HEK293T (cell line): ENCODE results near the gene EYS.

Source experiments
- CTCF ChIA-PET: fragments of 350-600 bp; formaldehyde crosslinking; extraction: SDS; loops from one replicate; lab custom pipeline; 2021; ENCODE audit warnings: antibody characterized with exemption, inconsistent platforms; lab: Yijun Ruan, JAX
- POLR2A ChIA-PET: fragments of 350-600 bp; formaldehyde crosslinking; extraction: SDS; loops from one replicate; lab custom pipeline; 2020; ENCODE audit warnings: antibody characterized with exemption, inconsistent platforms; lab: Yijun Ruan, JAX
- DNase-seq: peaks from one replicate; pipeline ENCODE4 v3.0.0; 2012; ENCODE audit warnings: mixed read lengths; ENCODE audit errors: extremely low spot score
- ARNT ChIP-seq: fragments of 450-650 bp; IDR thresholded peaks from 2 replicates; pipeline ENCODE4 v1.6.1; 2017; ENCODE audit warnings: mild to moderate bottlenecking
- BHLHE40 ChIP-seq: fragments of 450-650 bp; IDR thresholded peaks from 2 replicates; pipeline ENCODE4 v1.6.1; 2016; ENCODE audit warnings: mild to moderate bottlenecking, moderate library complexity, borderline replicate concordance
- CTBP1 ChIP-seq: fragments of 450-650 bp; IDR thresholded peaks from 2 replicates; pipeline ENCODE4 v1.6.1; 2016; ENCODE audit warnings: borderline replicate concordance
- ELF4 ChIP-seq: fragments of 450-650 bp; IDR thresholded peaks from 2 replicates; pipeline ENCODE4 v1.6.1; 2017; ENCODE audit warnings: antibody characterized with exemption
- FOXA1 ChIP-seq: fragments of 450-650 bp; IDR thresholded peaks from 2 replicates; pipeline ENCODE4 v1.6.1; 2016; ENCODE audit warnings: mild to moderate bottlenecking
- FOXK2 ChIP-seq: fragments of 450-650 bp; IDR thresholded peaks from 2 replicates; pipeline ENCODE4 v1.6.1; 2016; ENCODE audit warnings: mild to moderate bottlenecking
- FOXM1 ChIP-seq: fragments of 450-650 bp; IDR thresholded peaks from 2 replicates; pipeline ENCODE4 v1.6.1; 2017; ENCODE audit warnings: mild to moderate bottlenecking, borderline replicate concordance
- HDGF ChIP-seq: fragments of 450-650 bp; IDR thresholded peaks from 2 replicates; pipeline ENCODE4 v1.6.1; 2017; ENCODE audit warnings: antibody characterized with exemption, borderline replicate concordance
- L3MBTL2 ChIP-seq: fragments of 450-650 bp; conservative IDR thresholded peaks from 2 replicates; pipeline ENCODE4 v1.6.1; 2016; ENCODE audit warnings: mild to moderate bottlenecking
- LEF1 ChIP-seq: fragments of 450-650 bp; IDR thresholded peaks from 2 replicates; pipeline ENCODE4 v1.6.1; 2017; ENCODE audit warnings: mild to moderate bottlenecking, borderline replicate concordance
- NFRKB ChIP-seq: fragments of 450-650 bp; IDR thresholded peaks from 2 replicates; pipeline ENCODE4 v1.6.1; 2016; ENCODE audit warnings: mild to moderate bottlenecking, moderate library complexity
- PKNOX1 ChIP-seq: fragments of 450-650 bp; IDR thresholded peaks from 2 replicates; pipeline ENCODE4 v1.6.1; 2016
- SP1 ChIP-seq: fragments of 450-650 bp; IDR thresholded peaks from 2 replicates; pipeline ENCODE4 v1.6.1; 2017
- SUZ12 ChIP-seq: fragments of 450-650 bp; IDR thresholded peaks from 2 replicates; pipeline ENCODE4 v1.6.1; 2016; ENCODE audit warnings: mild to moderate bottlenecking
- TARDBP ChIP-seq: fragments of 450-650 bp; IDR thresholded peaks from 2 replicates; pipeline ENCODE4 v1.6.1; 2016
- ZNF384 ChIP-seq: fragments of 450-650 bp; IDR thresholded peaks from 2 replicates; pipeline ENCODE4 v1.6.1; 2016

Gene EYS

GRCh38 chr6:65452333-65452732 is 254.7 kb downstream of the EYS start:
- no peak for DNase-seq
- CTCF ChIA-PET, result no interaction called here
- TF ChIP-seq LEF1, result no peak
- POLR2A ChIA-PET, result no interaction called here

GRCh38 chr6:65450451-65450850 is 256.6 kb downstream of the EYS start:
- CTCF ChIA-PET, result no interaction called here
- no peak for TF ChIP-seq NFRKB
- TF ChIP-seq ELF4, result no peak
- TF ChIP-seq LEF1, result no peak
- no peak for TF ChIP-seq SP1
- no peak for TF ChIP-seq FOXA1
- no peak for TF ChIP-seq HDGF
- TF ChIP-seq FOXK2, result no peak
- TF ChIP-seq BHLHE40, result no peak
- no peak for TF ChIP-seq PKNOX1
- no peak for TF ChIP-seq ZNF384
- no peak for TF ChIP-seq SUZ12
- TF ChIP-seq ARNT, result no peak
- no peak for DNase-seq
- POLR2A ChIA-PET, result interaction anchor here (0.6 kb wide), 1 partner anchor 21 kb away, joined by 4 read pairs; no protein-coding TSS in a partner anchor

GRCh38 chr6:65449926-65450325 is 257.1 kb downstream of the EYS start:
- DNase-seq, result no peak
- CTCF ChIA-PET, result no interaction called here
- POLR2A ChIA-PET, result no interaction called here
- no peak for TF ChIP-seq SP1
- TF ChIP-seq ARNT, result no peak
- no peak for TF ChIP-seq HDGF
- no peak for TF ChIP-seq FOXA1
- TF ChIP-seq ELF4, result no peak
- no peak for TF ChIP-seq ZNF384
- no peak for TF ChIP-seq TARDBP
- TF ChIP-seq FOXM1, result no peak
- no peak for TF ChIP-seq BHLHE40
- no peak for TF ChIP-seq LEF1
- TF ChIP-seq CTBP1, result no peak
- no peak for TF ChIP-seq SUZ12
- no peak for TF ChIP-seq PKNOX1
- TF ChIP-seq L3MBTL2, result no peak

GRCh38 chr6:65448866-65449265 is 258.2 kb downstream of the EYS start:
- POLR2A ChIA-PET, result no interaction called here

GRCh38 chr6:65436281-65436680 is 270.7 kb downstream of the EYS start:
- no peak for DNase-seq
- ChIA-PET POLR2A (no interaction called here), CTCF (no interaction called here)
- TF ChIP-seq SUZ12, result no peak
- TF ChIP-seq FOXA1, result no peak
- TF ChIP-seq ZNF384, result no peak
- no peak for TF ChIP-seq FOXK2
- TF ChIP-seq ELF4, result no peak
- no peak for TF ChIP-seq BHLHE40
- no peak for TF ChIP-seq CTBP1
- TF ChIP-seq HDGF, result no peak
- no peak for TF ChIP-seq PKNOX1

More at GRCh38 chr6:65448866-65449265, 258.2 kb downstream of the EYS start:
- TF ChIP-seq NFRKB, result no peak
- TF ChIP-seq SUZ12, result no peak
- CTCF ChIA-PET, result no interaction called here
- DNase-seq, result no peak

GRCh38 chr6:65416621-65417020 is 290.4 kb downstream of the EYS start:
- TF ChIP-seq ARNT, result no peak
- TF ChIP-seq SUZ12, result no peak
- no peak for TF ChIP-seq SP1
- no peak for TF ChIP-seq ELF4
- TF ChIP-seq FOXK2, result no peak
- TF ChIP-seq ZNF384, result no peak
- TF ChIP-seq LEF1, result no peak
- TF ChIP-seq NFRKB, result no peak
- no peak for TF ChIP-seq L3MBTL2
- no peak for TF ChIP-seq CTBP1
- no peak for TF ChIP-seq FOXA1
- no peak for TF ChIP-seq TARDBP
- no peak for TF ChIP-seq HDGF
- no peak for TF ChIP-seq PKNOX1
- no peak for TF ChIP-seq FOXM1
- ChIA-PET CTCF (no interaction called here), POLR2A (no interaction called here)
- no peak for DNase-seq

GRCh38 chr6:65410309-65410708 is 296.7 kb downstream of the EYS start:
- ChIA-PET POLR2A (no interaction called here), CTCF (no interaction called here)
- DNase-seq, result no peak
- TF ChIP-seq SP1 (no peak), L3MBTL2 (no peak), SUZ12 (no peak), LEF1 (no peak), BHLHE40 (no peak), FOXM1 (no peak), FOXA1 (no peak), HDGF (no peak), ELF4 (no peak), PKNOX1 (no peak), ZNF384 (no peak), FOXK2 (no peak)
